HepG2 (cell line): Measurements from ENCODE around the gene RTEL1. TPM values are rescaled to one million over a fixed set of nuclear protein-coding genes. Genes with fewer than 3 reads are reported as not detected.

ENCODE experiments used
- ELK4 ChIP-seq: sonication (generic); formaldehyde crosslinking; IDR thresholded peaks from 2 replicates; pipeline ENCODE4 v1.9.0; 2021; ENCODE audit warnings: missing genetic modification reagents, borderline replicate concordance
- EP300 ChIP-seq, 3 experiments: sonication (generic) in 1 of 3; formaldehyde crosslinking in 1 of 3; IDR thresholded peaks; 2 replicates each; pipeline versions ENCODE4 v1.5.1 to v1.6.1; 2011 to 2020; ENCODE audit warnings: low read depth in 2 of 3, low read length in 2 of 3, borderline replicate concordance in 1 of 3, improper control_type of control experiment in 1 of 3, mild to moderate bottlenecking in 1 of 3, missing genetic modification reagents in 1 of 3, moderate library complexity in 1 of 3
- HNF4A ChIP-seq: sonication (generic); formaldehyde crosslinking; IDR thresholded peaks from 2 replicates; pipeline ENCODE4 v1.4.0; 2020; ENCODE audit warnings: missing genetic modification reagents
- PRDM15 ChIP-seq: sonication (generic); formaldehyde crosslinking; IDR thresholded peaks from 2 replicates; pipeline ENCODE4 v1.4.0; 2020; ENCODE audit warnings: missing genetic modification reagents
- PREB ChIP-seq: sonication (generic); formaldehyde crosslinking; IDR thresholded peaks from 2 replicates; pipeline ENCODE4 v1.4.0; 2020; ENCODE audit warnings: missing genetic modification reagents
- SAFB2 ChIP-seq: sonication (generic); formaldehyde crosslinking; IDR thresholded peaks from 2 replicates; pipeline ENCODE4 v1.5.1; 2020; ENCODE audit warnings: missing genetic modification reagents, low read depth, mild to moderate bottlenecking, borderline replicate concordance
- TEF ChIP-seq: sonication (generic); formaldehyde crosslinking; IDR thresholded peaks from 2 replicates; pipeline ENCODE4 v1.5.0; 2020; ENCODE audit warnings: missing genetic modification reagents
- ZBTB4 ChIP-seq: sonication (generic); formaldehyde crosslinking; IDR thresholded peaks from 2 replicates; pipeline ENCODE4 v1.4.0; 2020; ENCODE audit warnings: missing genetic modification reagents, mild to moderate bottlenecking, borderline replicate concordance
- ZFP36L1 ChIP-seq: sonication (generic); formaldehyde crosslinking; IDR thresholded peaks from 2 replicates; pipeline ENCODE4 v1.8.0; 2022; ENCODE audit warnings: mild to moderate bottlenecking, missing genetic modification reagents, moderate library complexity
- ZGPAT ChIP-seq: IDR thresholded peaks from 2 replicates; pipeline ENCODE4 v1.6.1; 2016; ENCODE audit warnings: mild to moderate bottlenecking
- ZNF18 ChIP-seq: sonication (generic); formaldehyde crosslinking; IDR thresholded peaks from 2 replicates; pipeline ENCODE4 v1.8.0; 2022; ENCODE audit warnings: mild to moderate bottlenecking, missing genetic modification reagents; ENCODE audit not compliant: insufficient replicate concordance
- ZNF552 ChIP-seq: sonication (generic); formaldehyde crosslinking; IDR thresholded peaks from 2 replicates; pipeline ENCODE4 v1.9.0; 2022; ENCODE audit warnings: missing genetic modification reagents, mild to moderate bottlenecking, borderline replicate concordance
- ZZZ3 ChIP-seq: sonication (generic); formaldehyde crosslinking; IDR thresholded peaks from 2 replicates; pipeline ENCODE4 v1.4.0; 2020; ENCODE audit warnings: missing genetic modification reagents, mild to moderate bottlenecking, borderline replicate concordance
- polyA plus RNA-seq, 8 experiments: library from polyadenylated mRNA; depleted of rRNA in 3 of 8; stranded (reverse) in 7 of 8; unstranded in 1 of 8; fragments of >200 nt; fragmentation: Illumina TruSeq in 4 of 8; extraction: Trizol in 4 of 8; gene quantifications; 2 replicates each; pipeline versions ENCODE4 v1.2.1 to v1.2.3, GENCODE V29; 2011 to 2016; ENCODE audit warnings: low read depth in 4 of 8, missing spikeins in 1 of 8, mixed read lengths in 1 of 8; ENCODE audit not compliant: insufficient read depth in 1 of 8
- total RNA-seq, 5 experiments: library from RNA; depleted of rRNA; stranded (reverse); fragments of >200 nt; fragmentation: Illumina TruSeq; extraction: Trizol; gene quantifications; 2 replicates each; pipeline ENCODE4 v1.2.3, GENCODE V29; 2016; ENCODE audit warnings: low read depth in 1 of 5

The RTEL1 gene
- total and polyA plus RNA-seq, 2 of the 13 experiments (the other 11 are each of a cell fraction or from before 2014, with no cell fraction given) = 21.8 to 36.4 TPM

GRCh38 chr20:63682384-63683139 lies 24.4 kb downstream of the RTEL1 start (continued):
- TF ChIP-seq PRDM15 = peak; percentile 54
- TF ChIP-seq HNF4A (CRISPR knock-in tag) = no peak
- no peak for TF ChIP-seq PREB (CRISPR knock-in tag)
- TF ChIP-seq ZNF18 (CRISPR knock-in tag) = no peak
- TF ChIP-seq ZZZ3 (CRISPR knock-in tag) = no peak
- no peak for TF ChIP-seq SAFB2
- TF ChIP-seq EP300 (IDR thresholded peaks at IDR 0.05; ENCODE audit: low read depth in 2 of 2, low read length in 2 of 2) = no peak
- TF ChIP-seq EP300 (CRISPR knock-in tag; IDR thresholded peaks at IDR 0.05; ENCODE audit: borderline replicate concordance) = no peak
- TF ChIP-seq ZGPAT (CRISPR knock-in tag) = no peak
- TF ChIP-seq ZBTB4 (CRISPR knock-in tag) = no peak
- no peak for TF ChIP-seq TEF (CRISPR knock-in tag)
- no peak for TF ChIP-seq ZNF552 (CRISPR knock-in tag)
- no peak for TF ChIP-seq ELK4 (CRISPR knock-in tag)
- TF ChIP-seq ZFP36L1 (CRISPR knock-in tag) = no peak
